GM12801 (cell line): ENCODE measurements around the gene THAP9.

Experiments used
- CTCF ChIP-seq: IDR thresholded peaks from one replicate; pipeline ENCODE4 v1.5.1; 2011; ENCODE audit warnings: control low read depth; ENCODE audit not compliant: insufficient read length; ENCODE audit errors: extremely low read depth

THAP9 gene

GRCh38 chr4:82900411-82901182, at the start of gene THAP9:
Gene THAP9 (plus strand): TSS chr4:82900735. CDS start chr4:82900803, 68 bp downstream.
- no peak for TF ChIP-seq CTCF

GRCh38 chr4:82851318-82851717, 49.2 kb upstream of the THAP9 start:
- no peak for TF ChIP-seq CTCF

- no peak for TF ChIP-seq CTCF
Measured at GRCh38 chr4:82851885-82852750, 48.4 kb upstream of the THAP9 start.

- TF ChIP-seq CTCF, result no peak
Measured at GRCh38 chr4:82852751-82853285, 47.7 kb upstream of the THAP9 start.

- TF ChIP-seq CTCF, result no peak
Measured at GRCh38 chr4:82861529-82861928, 39.0 kb upstream of the THAP9 start.

GRCh38 chr4:82864336-82864979, 36.1 kb upstream of the THAP9 start:
- TF ChIP-seq CTCF, result no peak

GRCh38 chr4:82865592-82865991, 34.9 kb upstream of the THAP9 start:
- TF ChIP-seq CTCF, result no peak
